NCI-H524 (cell line): ENCODE measurements around the gene FEM1C.
"Not testable (repeated sequence)": the region's sequence is repeated elsewhere in the genome, so short reads cannot be mapped to it uniquely, and the experiment has no call there.

Experiments used
- DNase-seq, 2 experiments: peaks; one replicate each; lab custom pipeline; 2025; lab: John Stamatoyannopoulos, UW

The FEM1C gene

DNA sequence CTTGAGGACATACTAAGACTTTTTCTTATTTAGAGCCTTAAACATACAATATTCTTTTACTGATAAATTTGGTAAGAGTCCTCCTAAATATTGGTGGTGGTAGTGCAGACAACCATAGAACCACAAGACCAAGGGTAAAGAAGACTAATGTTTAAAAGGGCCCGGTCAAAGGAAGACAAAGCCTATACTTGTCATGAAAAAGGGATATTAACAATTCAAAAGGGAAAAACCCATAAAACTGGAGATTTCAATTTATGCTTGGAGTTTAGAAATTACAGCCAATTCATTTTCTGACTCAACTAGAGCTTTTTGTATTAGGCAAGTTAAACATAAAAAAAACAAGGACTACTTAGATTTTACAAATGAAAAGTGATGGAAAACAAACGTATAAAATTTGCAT is 24.4 kb downstream of the FEM1C start:
- no peak for DNase-seq

DNA sequence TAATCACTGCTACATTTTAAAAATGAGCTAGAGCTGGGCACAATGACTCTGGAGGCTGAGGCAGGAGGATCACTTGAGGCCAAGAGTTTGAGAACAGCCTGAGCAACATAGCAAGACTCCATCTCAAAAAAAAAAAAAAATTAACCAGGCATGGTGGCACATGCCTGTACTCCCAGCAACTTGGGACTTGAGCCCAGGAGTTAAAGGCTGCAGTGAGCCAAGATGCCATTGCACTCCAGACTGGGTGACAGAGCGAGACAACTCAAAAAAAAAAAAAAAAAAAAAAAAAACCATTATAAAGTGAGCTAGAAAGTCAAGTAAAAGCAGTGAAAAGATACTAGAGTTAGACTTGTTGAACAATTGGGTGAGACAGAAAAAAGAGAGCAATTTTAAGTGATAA is 28.2 kb downstream of the FEM1C start:
- no peak for DNase-seq

DNA sequence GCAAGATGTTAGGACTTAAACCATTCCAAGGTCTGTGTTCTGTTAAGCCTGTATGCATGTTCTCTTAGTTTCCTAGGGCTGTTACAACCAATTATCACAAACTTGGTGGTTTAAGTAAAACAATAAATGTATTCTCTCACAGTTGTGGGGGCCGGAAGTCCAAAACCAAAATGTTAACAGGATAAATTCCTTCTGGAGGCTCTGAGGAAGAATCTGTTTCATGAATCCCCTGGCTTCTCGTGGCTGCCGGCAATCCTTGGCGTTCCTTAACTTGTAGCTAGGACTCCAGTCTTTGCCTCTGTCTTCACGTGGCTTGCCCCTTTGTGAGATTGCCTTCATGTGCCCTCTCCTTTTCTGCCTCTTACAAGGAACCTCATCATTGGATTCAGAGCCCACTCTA is 30.4 kb downstream of the FEM1C start:
- no peak for DNase-seq

DNA sequence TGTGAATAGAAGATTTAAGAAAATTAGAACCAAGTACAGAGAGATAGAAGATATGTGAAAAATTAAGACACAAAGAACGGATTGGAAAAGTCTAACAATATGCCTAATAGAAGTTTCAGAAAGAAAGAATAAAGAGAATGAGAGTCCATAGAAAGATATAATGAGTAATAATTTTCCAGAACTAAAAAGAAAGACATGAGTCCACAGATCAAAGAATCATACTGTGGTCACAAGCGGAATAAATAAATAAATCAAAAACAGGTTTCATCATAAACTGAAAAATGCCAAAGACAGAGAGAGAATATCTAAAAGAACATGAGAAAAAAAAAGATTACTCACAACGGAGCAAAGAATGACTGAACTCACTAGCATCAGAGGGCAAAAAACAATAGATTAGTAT is 32.9 kb downstream of the FEM1C start:
- no peak for DNase-seq

DNA sequence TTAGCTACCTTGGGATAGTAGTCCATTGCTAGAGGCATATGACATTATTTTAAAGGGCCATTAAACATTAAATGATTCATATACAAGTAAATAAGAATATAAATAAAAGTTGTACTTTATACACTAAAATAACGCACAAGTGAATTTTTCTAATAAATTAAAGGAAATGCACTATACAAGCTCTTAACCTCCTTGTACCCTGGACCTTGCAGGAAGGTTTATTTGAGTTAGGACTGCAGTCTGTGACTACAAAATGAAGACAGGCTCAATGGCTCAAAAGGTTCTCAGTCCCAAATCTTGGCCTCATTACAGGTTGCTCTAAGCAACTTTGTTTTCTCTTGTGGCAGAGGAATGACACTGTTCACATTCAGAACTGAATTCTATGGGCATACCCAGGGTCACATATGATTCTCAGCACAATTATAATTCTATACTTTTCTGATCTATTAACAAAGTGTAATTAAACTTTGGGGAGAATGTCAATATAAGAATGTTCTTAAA is 34.4 kb downstream of the FEM1C start:
- DNase-seq = no peak

DNA sequence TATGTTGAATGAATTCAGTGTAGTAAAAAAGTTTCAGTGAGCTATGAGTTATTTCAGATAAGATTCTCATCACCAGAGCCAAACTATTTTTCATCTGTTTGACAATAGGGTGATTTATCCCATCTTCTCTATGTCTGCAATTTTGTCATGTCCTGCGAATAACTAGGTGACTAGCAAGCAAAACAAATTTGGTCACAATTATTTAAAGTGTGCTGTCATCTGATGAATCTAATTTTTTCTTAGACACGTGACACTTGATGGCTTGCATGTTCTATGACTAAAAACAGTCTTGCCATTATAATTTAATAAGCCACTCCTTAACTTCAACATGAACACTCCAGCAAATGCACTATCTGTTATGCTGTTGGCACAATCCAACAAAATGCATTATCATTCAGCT is 35.0 kb downstream of the FEM1C start:
- DNase-seq = no peak

DNA sequence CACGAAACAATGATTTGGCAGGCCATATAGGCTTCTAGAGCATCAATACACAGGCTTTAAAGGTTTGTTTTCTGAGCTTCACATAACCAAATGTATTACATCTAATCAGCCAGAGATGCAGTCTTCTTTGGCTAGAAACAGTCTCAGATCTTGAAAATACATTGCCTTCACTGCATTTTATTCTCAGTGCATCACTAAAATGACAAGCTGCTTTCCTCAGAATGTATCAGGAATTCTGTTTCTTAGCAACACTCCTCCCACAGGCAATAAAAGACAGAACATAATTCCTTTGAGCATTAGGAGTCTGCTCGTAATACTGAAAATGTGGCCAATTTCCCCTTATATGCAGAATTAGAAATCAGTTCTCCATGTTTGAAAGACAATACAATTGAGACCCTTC is 36.9 kb downstream of the FEM1C start:
- no peak for DNase-seq

DNA sequence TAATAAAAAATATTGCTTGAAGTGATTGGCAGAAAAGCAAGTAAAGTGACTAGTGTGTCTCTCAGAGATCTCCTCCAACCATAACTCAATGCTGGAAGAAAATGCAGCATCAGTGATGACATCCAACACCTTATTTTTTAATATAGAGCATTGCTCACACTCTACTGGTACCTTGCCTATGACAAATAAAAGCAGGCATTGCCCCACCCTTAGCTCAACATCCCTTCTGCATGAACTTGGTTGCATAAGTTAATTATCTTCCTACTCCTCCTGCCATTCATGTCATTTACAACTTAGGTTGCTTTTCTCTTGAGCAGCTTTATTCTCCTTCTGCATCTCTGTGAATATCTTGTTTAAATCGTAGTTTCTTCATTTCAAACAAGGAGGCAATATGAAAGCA is 41.2 kb downstream of the FEM1C start:
- no peak for DNase-seq

DNA sequence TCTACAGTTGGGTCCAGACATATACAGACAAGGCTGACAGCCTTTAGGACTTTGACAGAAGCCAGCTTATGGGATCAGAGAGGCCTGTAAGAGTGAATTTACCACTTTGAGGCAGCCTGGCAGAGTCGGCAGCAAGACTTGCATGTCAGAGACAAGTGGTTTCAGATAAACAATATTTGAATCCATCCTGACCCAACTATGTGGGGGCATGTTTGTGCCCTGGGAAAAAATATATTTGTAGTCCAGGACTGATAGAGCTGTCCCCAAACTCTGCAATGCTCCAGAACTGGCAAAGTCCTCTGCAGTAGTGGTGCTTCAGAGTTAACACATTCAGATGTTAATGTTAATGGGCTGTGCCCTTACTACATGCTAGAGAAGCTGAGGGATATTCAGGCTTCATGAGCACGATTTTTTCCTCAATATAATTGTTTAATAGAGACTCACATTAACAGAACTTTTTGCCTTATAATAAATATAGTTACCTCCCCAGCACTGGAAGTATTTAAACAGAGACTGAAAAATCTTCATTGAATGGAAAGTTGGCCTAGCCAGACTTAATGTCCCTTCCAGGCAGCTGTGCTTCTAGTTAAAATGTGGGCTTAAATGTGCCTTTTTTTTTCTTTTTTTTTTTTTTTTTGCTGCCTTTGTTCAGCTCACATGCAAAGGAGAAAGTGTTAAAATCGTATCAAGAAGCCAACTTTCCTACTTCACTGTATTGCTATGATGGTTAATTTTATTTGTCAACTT is 42.9 kb downstream of the FEM1C start:
- DNase-seq = no peak

DNA sequence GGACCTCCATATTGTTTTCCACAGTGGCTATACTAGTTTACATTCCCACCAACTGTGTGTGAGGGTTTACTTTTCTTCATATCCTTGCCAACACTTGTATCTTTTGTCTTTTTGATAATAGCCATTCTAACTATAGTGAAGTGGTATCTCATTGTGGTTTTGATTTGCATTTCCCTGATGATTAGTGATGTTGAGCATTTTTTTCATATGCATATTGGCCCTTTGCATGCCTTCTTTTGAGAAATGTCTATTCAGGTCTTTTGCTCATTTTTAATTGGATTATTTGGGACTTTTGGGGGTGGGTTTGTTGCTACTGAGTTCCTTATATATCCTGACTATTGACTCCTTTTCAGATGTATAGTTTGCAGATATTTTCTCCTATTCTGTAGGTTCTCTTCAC is 44.4 kb downstream of the FEM1C start:
- DNase-seq = no peak

DNA sequence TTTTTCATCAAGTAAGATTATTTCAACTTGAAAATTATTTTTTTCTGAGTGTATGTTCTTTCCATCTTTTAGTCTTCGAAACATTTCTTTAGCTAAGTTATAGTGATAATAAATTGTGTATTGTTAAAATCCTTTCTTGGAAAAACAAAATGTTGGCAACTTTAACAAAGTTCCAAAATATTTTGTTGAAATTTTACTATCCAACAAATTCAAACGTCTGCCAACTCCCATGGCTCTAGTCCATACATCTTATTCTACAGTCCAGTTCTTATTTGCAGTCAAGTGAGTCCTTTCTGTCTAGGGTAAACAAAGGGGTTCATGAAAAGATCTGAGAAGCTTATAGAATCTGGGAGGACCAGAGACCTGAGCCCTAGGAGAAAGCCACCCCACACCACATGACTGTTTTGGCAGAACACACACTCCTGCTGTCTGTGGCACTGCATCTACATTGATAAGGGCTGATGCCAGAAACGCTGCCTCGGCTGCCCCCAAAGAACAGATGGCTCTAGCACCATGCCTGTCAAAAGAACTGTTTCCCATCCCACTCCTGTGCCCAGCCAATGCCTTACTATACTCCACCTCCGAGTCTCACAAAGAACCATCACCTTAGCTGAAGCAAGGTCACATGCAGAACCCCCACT is 47.5 kb downstream of the FEM1C start:
- DNase-seq = no peak

DNA sequence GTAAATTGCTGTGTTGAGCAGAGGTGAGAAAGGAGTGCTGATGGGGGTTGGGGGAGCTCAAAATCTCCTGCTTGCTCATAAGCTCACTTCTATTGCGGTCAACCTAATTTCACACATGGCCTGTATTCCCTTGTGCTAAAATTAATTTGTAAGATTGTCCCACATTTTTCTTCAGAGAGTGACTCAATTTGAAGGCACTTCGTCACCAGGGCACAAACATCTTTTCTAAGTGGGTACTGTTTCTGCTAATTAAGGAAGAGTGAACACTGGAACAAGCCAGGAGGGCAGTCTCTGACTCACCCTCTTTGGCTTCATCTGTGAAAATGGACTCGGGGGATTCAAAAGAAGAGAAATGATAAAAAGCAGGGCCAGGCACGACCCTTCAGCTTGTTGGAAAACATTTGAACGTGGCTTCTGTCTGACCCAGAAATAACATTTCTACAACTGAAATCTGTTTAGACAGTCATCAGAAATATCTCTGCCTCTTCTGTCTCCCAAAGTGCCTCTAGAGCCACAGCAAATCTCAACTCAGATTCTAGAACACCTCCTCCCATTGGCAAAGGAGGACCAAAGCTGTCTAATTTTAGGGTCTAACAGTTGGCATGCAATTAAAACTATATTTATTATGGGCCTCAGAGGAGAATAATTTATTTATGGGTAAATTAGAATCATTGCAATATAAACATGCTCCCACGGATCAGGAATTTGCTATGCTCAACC is 49.8 kb downstream of the FEM1C start:
- DNase-seq = no peak

DNA sequence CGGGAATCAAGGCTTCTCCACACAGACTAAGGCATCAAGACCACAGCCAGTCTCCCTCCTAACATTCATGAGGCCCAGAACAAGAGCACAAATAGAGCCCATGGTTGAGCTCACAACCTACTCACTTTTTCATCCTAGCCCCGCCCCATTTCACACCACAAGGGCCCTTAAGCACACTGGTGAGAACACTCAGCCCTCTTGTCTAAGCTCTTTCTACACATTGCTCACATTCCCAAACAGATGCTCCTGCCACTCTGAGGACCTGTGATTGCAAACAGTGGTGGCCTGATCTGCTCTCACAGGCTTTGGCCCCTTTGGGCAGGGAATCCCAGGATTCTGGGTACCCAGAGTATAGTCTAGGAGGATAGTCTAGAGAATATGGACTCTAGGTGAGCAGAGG is 54.0 kb downstream of the FEM1C start:
- peak in 1 of 2 experiments; percentile 68 for DNase-seq

DNA sequence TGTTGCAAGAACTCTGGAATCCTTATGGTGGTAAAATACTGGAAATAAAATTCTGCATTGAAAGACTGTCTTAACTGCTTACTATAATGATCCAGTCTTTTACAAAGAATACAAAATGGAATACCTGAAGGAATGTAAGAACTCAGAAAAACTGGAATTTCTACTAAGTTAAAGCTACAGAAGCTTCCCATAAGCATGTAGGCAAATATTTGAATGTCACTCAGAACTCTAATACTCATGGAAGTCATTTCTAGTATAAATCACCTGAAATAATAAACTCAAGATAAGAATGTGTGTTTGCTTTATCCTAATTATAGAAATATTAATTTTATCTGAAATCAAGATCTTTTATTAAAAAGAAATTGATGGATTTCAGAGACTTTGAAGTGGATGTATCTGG is 54.8 kb downstream of the FEM1C start:
- DNase-seq = no peak

DNA sequence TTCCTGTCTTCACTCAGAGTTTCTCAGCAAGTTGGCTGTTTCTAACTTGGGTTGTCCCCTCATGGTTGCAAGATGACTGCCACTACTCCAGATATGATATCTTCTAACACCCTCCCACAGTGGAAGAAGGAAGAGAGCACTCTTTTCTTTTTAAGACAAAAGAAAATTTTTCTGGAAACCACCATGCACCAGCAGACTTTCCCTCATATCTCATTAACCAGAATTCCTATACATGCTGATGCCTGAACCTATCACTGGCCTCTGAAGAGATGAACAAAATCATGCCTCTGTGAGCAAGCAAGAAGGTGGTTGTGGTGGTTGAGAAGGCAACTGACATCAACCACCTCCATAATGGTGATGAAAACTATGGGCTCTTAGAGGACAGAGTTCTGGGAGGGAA is 56.8 kb downstream of the FEM1C start:
- no peak for DNase-seq

DNA sequence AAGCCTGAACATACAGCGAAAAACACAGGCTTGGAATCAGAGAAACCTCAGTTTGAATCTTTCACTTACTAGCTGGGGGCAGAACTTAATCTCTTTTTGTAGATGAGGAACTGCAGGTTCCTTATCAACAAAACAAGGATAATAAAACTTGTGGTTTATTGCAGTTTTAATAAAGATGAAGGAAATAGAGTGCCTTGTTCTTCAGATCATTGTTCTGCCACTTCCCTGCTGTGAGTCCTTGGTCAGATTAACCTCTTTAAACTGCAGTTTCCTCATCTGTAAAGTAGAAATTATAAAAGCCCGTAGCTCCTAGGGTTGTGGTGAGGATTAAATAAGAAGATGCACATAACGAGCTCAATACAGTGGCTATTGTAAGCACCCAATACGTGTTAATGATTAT is 57.4 kb downstream of the FEM1C start:
- no peak for DNase-seq

DNA sequence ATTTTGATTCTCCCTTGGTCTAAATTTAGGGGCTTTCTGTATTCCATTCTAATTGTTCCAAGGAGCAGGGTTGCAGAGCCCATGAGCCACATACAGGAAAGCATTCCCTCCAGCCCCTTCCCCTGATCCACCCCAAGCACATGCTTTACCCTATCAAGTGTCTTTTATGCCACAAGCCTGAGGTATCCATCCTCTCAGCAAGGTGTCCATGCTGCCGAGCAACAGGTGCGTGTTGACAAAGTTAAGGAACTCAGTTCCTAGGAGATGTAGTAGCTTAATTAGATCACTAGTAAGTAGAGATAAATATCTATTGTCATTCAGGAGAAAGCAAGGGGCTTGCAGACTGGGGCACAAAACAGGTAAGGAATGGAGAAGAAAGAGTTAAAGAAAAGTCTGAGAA is 57.8 kb downstream of the FEM1C start:
- DNase-seq = no peak

DNA sequence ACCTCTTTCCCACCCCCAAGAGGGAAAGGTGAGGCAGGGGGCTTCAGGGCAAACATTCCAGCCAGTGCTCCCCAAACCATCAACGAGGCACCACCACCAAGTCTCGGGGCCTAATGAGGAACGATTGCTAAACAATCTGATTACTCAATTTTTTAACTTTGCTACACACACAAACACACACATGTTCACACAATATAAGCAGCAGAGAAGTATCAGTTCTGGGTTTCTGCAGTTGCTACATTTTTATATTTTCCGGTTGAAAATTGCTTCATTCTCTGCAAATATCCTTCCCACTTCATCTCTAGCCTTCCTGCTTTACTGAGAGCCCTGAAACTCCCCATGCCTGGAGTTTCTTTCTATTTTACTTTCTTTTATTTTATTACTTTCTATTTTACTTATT is 60.2 kb downstream of the FEM1C start:
- no peak for DNase-seq

DNA sequence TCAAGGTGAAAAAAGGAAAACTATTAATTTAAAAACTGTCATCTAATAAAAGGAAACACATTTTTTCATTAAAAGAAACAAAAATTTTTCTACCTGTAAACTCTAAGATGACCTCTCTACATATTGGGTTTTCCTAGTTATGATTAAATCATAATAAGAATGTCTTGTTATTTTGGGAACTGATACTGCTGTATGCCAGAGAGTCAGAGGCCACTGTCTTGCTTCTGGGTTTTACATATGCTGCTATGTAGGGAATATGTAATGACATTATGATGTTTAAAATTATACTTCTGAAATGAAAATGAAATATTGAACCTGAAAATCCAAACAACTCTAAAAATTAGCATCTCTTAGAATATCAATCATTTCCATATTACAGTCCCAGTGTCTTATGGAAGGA is 63.7 kb downstream of the FEM1C start:
- no peak for DNase-seq

DNA sequence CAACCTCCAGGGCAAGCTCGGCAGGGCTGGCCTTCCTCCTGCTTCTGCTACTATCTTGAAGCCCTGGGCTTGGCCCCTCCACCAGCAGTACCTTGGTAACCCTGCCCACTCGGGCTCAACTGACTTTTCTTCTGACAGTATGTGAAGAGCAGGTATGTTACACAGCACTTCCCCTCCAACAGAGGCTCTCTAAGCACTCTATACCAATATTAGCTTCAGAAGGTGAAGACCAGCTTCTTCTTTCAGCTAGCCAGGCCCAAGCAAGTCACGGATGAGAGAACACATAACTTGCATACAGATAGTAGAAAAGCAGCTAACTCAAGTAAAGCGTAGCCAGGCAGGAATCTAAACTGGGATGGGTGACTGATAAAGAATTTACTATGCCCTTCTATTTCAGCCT is 64.3 kb downstream of the FEM1C start:
- DNase-seq = no peak

DNA sequence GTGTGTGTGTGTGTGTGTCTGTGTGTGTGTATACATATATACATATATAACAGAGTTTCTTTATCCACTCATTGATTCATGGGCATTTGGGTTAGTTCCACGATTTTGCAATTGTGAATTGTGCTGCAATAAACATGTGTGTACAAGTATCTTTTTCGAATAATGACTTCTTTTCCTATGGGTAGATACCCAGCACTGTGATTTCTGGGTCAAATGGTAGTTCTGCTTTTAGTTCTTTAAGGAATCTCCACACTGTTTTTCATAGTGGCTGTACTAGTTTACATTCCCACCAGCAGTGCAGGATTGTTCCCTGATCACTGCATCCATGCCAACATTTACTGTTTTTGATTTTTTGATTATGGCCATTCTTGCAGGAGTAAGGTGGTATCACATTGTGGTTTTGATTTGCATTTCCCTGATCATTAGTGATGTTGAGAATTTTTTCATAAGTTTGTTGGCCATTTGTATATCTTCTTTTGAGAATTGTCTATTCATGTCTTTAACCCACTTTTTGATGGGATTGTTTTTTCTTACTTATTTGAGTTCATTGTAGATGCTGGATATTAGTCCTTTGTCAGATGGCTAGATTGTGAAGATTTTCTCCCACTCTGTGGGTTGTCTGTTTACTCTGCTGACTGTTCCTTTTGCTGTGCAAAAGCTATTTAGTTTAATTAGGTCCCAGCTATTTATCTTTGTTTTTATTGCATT is 65.3 kb downstream of the FEM1C start:
- not testable (repeated sequence) for DNase-seq

DNA sequence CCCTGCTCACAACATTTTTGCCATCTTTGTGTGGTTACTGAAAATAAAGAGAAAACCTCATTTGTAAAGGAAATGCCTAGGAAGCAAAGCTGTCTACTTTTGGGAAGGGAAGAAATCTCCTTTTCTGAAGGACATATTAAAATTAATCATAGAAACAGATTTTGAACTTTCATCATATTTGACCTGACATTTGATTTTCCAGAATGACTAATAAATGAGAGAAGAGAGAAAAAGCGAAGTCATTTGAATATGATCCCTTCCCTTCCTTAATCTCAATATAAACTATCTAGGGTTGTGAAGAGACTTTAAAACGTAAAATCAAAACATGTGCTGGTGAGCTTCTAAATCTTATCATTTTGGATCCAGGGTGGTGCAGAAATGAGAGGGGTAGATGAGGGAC is 66.3 kb downstream of the FEM1C start:
- no peak for DNase-seq

DNA sequence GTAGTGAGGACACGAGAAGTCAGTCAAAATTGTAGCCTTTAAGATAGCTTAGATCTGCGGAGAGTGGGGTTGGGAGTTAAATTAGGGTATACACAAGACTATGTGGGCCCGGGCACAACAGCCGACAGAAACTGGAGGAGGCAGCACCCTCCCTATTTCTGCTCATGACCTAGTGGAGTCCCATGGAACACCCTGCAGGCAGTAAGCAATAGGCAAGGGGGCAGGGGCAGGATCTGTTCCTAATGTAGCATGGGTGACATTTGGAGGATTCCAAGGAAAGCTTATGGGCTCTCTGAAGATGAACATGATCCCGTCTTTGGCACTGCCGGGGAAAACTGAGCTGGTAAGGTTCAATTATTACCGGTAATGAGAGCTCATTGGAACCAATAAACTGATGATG is 67.0 kb downstream of the FEM1C start:
- DNase-seq = no peak
